HG02763 (cell line): Measurements from ENCODE around the gene ADORA2B.
"Not testable (repeated sequence)": the region's sequence is repeated elsewhere in the genome, so short reads cannot be mapped to it uniquely, and the experiment has no call there.

Experiments used
- ATAC-seq: cut with Tn5 transposase; IDR thresholded peaks from one replicate; pipeline ENCODE4 v1.9.1; 2021; ENCODE audit warnings: mild to moderate bottlenecking, moderate library complexity; ENCODE audit not compliant: unreplicated experiment

The ADORA2B gene

DNA sequence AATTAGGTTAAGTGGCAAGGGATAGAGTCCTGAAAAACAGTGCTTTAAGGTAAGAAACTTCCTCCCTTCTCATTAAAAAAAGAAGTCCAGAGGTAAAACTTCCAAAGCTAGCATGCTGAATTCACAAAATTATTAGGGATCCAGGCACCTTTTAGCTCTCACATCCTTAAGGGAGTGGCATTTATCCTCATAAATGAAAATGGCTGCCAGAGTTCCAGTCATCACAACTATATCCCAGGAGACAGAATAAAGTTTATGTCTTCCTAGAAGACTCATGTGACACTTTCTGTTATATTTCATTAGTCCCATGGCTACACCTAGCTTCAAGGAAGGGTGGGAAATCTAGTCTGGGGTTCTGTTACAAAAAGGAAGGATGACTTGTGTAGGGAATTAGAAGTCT, 23.3 kb upstream of the ADORA2B start:
- no peak for ATAC-seq

DNA sequence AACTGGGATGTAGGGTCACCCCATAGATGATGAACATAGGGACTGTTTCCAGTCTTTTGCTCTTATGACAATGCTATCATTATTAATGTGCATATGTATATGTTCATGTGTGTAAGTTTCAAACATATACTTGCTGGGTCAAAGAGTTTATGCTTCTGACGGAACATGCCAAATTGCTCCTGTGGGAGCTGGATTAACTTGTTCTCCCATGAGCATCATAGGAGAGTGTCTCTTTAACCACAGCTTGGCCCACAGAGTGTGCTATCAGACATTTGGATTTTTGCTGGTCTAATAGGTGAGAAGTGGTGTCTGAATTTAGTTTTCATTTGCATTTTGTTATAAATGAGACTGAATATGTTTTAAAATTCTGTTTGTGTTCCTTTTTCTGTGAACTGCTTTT, 22.3 kb upstream of the ADORA2B start:
- no peak for ATAC-seq

DNA sequence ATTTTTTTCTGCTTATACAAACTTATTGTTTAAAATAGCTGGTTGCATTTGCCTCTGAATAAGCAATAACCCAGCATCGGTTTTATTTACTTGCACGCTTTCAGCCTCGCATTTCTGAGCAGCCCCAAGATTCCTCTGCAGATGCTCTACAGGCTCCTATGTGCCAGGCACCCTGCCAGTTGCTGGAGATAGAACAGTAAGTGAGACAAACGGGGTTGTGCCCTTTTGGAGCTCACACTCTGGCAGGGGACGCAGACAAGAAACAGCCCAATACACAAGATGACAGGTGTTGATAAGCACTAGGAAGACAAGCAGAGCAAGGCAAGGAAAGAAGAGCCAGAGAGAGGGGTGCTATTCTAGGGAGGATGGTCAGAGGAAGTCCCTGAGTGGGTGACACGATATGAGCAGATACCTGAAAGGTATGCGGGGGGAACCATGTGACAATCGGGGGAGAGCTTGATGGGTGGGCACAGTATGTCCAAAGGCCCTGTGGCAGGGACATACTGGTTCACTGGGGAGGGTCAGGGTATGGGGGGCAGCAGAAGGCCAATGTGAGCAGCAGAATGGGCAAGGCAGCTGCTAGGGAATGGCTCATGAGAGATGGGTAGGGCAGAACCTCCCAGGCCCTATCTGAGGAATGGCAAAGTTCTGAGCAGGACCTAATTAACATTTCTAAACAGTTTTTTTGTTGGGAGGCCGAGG, 18.7 kb upstream of the ADORA2B start:
- ATAC-seq, result no peak

DNA sequence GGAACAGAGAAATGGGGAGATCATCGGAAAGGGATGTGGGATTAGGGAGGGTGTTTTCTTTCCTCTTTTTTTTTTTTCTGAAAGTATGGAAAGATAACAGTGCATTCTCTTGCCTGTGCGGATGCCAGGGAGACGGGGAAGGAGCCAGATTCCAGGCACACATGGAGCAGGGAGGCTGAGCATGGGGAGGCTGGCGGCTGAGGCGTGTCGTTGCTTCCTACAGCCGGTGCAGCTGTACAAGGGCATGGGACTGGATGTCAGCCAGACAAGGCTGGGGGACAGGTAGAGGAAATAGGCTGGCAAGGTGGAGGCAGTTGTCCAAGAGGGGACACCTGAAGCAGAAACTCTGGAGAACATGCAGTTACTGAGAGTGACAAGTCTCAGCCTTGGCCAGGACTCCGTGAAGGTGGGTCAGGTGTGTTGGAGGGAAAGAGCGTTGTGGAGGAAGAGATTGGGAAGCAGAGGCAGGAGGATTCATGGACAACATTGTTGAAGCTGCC, 16.6 kb upstream of the ADORA2B start:
- no peak for ATAC-seq

DNA sequence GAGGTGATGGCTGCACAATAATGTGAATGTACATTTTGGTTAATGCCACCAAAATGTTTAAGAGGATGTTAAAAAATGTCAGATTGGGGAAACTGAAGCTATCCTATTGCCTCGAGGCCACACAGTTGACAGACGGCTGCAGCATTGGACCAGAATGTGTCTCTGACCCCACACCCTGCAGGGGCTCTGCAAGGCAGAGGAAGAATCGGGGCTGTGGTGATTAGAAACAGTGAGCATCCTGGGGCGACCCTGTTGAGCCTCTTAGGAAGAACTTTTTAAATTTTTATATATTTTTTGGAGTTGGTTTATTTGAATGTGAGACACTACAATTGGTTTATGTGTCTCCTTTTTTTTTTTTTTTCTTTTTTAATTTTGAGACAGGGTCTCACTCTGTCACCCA, 15.0 kb upstream of the ADORA2B start:
- ATAC-seq, result no peak

DNA sequence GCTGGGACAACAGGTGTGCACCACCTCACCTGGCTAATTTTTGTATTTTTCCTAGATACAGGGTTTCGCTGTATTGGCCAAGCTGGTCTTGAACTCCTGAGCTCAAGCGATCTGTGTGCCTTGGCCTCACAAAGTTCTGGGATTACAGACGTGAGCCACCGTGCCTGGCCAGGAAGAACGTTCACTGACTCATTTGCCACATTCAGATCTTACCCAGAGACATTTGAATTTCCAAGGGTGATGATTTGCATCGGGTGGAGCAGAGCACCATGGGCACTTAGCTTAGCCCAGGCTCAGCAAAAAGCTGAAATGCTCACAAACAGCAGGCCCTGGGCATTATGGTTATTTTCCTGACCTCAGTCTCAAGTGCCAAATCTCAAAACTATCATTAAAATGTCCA, 14.5 kb upstream of the ADORA2B start:
- ATAC-seq, result no peak

DNA sequence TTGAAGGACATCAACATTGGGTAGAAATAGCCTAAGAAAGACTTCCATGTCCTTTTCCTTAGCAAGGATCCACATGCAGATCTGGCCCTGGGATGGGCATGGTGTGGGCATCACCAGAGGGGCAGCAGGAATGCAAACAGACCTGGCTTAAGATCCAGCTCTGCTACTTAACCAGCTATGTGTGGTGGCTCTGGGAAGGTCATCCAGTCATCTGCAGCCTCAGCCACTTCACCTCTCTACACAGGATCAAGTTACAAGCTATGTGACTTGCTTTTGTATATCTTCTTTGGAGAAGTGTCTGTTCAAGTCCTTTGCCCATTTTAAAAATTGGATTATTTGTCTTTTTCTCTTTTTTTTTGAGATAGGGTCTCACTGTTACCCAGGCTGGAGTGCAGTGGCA, 13.5 kb upstream of the ADORA2B start:
- ATAC-seq, result no peak

DNA sequence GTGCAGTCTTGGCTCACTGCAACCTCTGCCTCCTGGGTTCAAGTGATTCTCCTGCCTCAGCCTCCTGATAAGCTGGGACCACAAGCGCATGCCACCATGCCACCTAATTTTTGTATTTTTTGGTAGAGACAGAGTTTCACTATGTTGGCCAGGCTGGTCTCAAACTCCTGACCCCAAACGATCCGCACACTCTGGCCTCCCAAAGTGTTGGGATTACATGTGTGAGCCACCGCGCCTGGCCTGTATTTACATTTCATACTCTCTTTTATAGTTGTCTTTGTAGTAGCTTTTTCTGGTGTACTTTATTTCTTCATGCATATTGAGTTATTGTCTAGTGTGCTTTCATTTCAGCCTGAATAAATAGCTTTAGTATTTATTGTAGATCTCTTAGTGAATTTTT, 10.1 kb upstream of the ADORA2B start:
- ATAC-seq, result no peak

DNA sequence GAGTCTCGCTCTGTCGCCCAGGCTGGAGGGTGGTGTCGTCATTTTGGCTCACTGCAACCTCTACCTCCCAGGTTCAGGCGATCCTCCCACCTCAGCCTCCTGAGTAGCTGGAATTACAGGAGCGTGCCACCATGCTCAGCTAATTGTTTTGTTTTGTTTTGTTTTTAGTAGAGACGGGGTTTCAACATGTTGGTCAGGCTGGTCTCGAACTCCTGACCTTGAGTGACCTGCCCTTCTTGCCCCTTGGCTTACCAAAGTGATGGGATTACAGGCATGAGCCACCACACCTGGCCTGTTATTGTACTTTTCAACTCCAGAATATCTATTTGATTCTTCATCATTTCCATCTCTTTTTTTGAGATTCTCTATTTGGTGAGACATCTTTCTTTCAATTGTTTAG, 9.0 kb upstream of the ADORA2B start:
- ATAC-seq, result no peak

DNA sequence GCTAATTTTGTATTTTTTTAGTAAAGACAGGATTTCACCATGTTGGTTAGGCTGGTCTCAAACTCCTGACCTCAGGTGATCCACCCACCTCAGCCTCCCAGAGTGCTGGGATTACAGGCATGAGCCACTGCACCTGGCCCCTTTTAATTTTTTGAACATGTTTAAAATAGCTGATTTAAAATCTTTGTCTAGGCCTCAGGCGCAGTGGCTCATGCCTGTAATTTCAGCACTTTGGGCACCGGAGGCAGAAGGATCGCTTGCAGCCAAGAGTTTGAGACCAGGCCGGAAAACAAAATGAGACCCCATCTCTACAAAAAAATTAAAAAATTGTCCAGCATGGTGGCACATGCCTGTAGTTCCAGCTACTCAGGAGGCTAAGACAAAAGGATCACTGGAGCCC, 8.4 kb upstream of the ADORA2B start:
- ATAC-seq, result not testable (repeated sequence)

DNA sequence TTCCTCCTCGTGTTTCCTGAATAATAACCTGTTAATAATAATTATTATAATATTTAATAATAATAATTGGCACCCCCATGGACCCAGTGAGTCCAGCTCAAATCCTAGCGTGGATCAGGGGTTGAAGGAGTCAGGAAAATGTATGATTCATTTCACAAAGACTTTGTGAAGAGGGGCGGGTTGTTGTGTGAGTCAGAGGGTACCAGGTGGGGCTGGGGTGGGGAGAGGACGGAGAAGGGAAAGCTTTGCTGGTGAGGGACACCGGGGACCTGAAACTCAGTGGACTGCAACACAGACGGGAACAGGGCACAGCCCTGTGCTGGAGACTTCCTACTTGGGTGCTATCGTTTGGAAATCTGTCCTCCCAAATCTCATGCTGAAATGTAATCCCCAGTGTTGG, 3.1 kb upstream of the ADORA2B start:
- ATAC-seq, result no peak

DNA sequence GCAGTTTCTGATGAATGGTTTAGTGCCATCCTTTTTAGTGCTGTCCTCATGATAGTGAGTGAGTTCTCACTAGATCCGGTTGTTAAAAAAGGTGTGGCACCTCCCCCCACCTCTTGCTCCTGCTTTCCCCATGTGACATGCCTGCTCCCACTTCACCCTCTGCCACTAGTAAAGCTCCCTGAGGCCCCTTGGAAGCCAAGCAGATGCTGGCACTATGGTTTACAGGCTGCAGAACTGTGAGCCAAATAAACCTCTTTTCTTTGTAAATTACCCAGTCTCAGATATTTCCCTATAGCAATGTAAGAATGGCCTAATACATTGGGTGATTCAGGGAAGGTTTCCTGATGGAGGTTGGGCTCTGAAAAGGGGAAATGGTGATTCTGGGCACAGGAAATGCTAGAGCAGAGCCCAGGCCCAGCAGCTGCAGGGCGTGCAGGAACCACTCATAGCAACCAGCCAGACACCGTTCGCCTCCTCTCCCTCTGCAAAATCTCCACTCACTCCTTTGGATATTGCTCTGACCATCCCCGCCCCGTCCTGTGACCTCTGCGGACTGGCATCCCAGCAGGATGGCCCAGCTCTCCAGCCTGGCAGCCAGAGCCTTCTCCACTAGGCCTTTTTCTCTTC, 2.6 kb upstream of the ADORA2B start:
- no peak for ATAC-seq

DNA sequence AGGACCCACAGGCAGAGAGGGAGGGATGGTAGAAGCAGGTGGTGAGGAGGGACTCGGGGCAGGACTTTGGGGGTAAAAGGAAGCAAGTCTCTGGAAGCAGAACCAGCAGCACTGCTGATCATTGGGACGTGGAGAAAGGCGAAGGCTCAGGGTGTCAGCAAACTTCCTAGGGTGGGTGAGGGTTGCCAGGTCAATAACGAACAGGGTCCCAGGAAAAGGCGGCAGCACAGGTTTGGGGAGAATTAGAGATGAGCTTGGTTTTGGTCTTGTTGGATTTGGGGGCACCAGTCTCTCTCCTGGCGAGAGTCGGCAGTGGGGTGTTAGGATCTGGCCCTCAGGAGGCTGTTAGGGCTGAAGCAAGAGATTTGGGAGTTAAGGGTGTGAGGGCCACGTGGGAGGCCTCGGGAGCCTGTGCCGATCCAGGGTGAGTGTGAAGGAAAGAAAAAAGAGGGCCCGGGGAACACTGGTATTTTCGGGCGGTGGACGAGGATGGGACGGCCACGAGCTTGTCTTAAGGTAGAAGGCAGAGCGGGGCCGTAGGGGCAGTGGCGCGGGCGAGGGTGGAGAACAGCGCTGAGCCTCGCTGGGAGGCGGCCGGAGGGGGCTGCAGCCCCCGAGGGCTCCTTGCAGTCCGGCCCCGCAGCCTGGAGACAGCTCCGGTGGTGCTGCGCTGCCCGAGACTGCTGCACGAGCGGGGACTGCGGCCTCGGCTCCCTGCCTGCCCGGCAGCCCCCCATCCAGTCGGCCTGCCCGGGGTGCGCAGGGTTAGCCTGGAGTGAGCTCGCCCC, 765 bp upstream of the ADORA2B start:
- no peak for ATAC-seq

DNA sequence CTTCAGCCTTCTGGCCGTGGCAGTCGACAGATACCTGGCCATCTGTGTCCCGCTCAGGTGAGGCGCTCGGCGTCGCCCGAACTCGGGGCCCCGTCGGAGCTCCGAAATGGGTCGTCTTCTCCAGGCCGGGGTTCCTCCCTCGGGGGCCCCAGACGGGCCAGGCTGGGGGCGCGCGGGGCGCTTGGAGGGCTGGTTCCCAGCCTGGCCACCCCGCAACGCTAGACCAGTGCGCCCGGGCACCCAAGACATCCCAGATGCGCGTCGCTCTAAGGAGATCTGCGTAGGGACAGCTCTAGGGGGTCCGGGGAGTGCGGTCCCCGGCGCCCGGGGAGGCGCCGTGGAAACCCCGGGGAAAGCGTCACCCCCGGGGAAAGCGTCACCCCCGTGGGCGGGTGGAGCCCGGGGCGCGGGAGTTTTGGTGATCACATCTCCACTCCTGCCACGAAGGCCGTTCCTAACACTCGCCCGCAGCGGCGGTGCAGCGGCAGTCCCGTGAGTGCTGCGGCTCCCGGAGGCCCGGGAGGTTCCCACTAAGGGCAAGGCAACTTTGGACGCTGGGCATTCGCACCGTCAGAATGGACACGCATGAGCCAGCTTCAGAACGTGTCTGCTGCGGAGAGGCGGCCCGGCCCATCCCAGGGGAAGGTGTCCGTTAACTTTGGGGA, 729 bp downstream of the ADORA2B start:
- ATAC-seq, result peak; percentile 14

DNA sequence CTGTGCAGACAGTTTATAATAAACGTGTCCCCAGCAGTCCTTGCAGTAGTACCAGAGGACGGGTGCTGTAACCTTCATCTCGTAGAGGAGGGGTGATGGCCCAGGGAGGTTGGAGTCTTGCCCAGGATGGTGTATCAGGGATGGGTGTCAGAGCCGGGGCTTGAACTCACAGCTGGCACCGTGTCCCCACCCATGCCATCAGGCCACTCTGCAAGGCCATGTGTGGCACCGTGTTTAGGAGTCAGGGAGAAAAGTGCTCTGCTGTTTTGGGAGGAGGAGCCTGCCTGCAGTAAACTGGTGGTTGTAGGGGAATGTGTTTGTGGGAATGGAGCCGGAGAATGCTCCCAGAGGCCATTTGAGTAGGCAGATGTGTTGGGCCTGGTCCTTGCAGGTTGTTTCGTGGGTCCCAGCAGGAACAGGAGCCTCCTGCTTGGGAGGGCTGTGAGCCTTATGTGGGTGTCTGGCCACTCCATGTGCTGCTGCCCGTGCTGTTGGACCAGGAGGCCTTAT, 1.7 kb downstream of the ADORA2B start:
- no peak for ATAC-seq

DNA sequence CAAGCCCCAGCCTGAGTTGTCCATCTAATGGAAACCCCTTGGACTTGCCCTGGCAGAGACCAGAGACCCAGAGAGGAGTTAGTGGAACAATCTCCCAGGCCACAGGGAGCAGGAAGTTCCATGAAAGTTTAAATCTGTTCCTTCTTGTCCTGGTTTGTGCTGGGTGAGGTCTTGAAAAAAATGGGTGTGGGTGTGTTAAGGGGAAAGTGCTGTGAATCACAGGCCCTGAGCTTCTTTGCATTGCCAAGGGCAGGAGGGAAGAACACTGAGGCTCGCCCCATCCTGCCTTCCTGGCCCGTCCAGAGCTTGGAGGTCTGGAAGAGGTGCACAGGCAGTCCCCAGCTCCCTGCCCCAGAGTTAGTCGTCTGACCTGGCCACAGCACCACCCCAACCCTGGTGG, 2.3 kb downstream of the ADORA2B start:
- ATAC-seq, result no peak

DNA sequence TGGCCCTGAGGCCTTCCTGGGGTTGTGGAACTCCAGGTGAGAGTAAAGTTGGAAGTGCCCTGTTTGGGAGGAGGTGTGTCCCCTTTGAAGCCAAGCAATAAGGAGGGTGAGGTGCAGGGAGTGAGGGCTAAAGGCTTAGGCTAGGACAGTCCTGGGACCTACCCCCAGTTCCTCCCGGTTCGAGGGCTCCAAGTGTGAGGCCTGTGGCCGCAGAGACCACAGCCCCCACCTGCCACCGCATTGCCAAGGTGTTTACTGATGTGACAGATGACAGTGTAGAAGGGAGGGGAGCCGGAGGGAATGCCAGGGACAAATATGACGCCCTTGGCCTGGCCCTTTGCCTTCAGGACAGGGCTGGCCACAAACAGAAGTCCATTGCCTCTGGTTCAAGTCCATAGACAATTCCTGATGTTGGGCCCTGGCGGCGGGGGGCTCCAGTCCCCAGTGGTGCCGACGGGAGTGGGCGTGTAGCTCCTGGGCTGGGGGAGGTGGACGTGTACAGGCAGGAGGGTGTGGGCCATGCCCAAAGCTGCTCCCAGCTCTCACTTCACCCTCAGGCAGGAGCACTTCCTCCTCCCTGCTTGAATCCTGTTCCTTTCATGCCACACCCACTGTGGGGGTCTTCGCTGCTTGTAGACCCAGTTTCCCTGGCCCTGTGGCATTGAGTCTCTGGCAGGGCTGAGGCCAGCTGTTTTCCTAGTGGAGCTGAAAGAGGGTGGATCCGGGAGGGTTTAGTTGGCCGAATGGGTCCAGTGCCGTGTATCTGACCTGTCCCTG, 3.2 kb downstream of the ADORA2B start:
- ATAC-seq, result no peak

DNA sequence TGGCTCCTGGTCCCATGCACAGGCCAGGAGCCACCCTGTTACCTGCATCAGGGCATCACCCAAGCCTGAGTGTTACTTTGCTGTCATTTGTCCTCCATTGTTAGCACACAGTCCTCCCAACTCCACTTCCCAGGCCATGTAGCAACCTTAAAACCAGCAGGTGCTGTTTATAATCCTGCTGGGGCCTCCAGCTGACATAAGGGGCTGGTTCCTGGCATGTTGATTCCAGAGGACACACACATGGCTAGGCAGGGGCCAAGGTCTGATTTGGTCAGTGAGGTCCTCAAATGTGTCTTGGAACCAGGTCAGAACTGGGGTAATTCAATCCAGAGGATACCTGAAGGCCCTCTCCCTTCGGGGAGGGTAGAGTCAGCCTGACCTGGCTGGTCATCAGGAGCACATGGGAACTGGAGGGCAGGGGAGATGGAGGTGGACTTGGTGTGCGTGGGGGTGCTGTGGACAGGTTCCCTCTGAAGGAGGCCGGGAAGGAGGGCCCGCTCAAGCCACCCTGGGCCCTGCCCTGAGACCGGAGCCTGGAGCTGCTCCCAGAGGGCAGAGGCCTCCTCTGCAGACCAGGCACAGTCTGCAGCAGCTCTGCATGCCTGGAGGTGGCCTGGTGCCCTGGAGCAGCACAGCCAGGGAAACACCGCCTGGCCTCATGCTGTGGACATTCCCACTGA, 6.6 kb downstream of the ADORA2B start:
- ATAC-seq, result no peak

DNA sequence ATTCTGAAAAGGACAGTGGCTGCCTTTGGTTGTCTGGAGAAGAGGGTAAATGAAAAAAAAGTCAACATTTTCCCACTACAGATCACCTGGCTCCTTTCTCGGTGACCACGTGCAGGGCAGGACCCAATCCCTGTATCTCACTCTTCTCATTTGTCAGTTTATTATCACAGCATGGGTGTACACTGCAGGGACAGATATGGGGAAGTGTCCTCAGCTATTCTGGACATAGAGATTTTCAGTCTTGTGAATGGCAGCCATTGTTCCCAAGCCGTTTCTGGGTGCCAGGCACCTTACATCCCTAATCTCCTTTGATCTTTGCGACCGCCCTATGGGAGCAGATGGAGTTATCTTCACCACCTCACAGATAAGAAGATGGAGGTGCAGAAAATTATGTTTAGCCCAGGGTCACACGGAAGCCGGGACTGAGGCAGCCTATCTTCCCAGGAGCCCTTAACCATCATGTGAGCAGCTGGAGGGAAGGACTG, 7.2 kb downstream of the ADORA2B start:
- ATAC-seq, result no peak
